Measurements from ENCODE around the gene NCAPG. TPM values are rescaled to one million over a fixed set of nuclear protein-coding genes. Genes with fewer than 3 reads are reported as not detected.

NCAPG gene
- total and polyA plus RNA-seq, 10 of the 15 experiments (the other 5 are each of a cell fraction or from before 2014, with no cell fraction given), result 17.3 to 93.9 (median 53.7) TPM

DNA sequence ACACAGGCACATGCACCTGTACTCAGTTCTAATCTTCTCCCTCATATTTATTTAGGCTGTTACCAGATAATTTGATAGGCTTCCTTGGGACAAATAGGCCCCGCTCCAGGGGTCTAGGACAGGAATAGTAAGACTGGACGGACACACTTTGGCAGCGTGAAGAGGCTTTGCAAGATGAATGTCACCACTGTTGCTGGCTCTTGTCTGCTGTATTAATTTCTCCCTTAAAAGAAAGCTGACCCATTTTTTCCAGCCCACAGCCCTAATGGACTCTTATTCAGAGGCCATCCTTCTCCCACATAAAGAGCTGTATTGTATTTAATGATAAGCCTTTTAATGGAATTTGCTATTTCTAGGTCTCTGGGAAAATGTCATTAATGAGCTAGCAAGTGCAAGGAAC lies 47.4 kb upstream of the NCAPG start:
- in situ Hi-C loops (cut with MboI) (no loop called here), intact Hi-C loops (cut with micrococcal nuclease; ENCODE audit: unreplicated experiment) (loop anchor here (5.0 kb wide), 2 partner anchors 44 to 829 kb away; no protein-coding TSS in a partner anchor)
- Histone ChIP-seq H2AFZ (ENCODE audit: control insufficient read depth, low read depth, low read length) (no peak overlapping the region), H3K9me3 (replicated peaks; ENCODE audit: control insufficient read depth, insufficient read depth, low read length) (no peaks in the 10 kb centered on the region; the same call in 2 of the 3 replicates), H4K20me1 (ENCODE audit: control insufficient read depth, insufficient read depth) (no peaks in the 10 kb centered on the region), H3K4me1 (ENCODE audit: control insufficient read depth, insufficient read depth, low read length) (no peaks in the 10 kb centered on the region), H3K27me3 (replicated peaks in 1 of 2; ENCODE audit: control insufficient read depth in 2 of 2, insufficient read depth in 2 of 2, low read length in 1 of 2) (no peaks in the 10 kb centered on the region), H3K79me2 (ENCODE audit: control insufficient read depth, insufficient read depth, low read length) (no peaks in the 10 kb centered on the region), H3K36me3 (ENCODE audit: control insufficient read depth in 2 of 2, insufficient read depth in 2 of 2, low read length in 1 of 2) (no peaks in the 10 kb centered on the region), H3K4me2 (ENCODE audit: control insufficient read depth, insufficient read depth) (no peak overlapping the region), H3K4me3 (no peak overlapping the region), H3K9ac (ENCODE audit: control insufficient read depth, insufficient read depth, low read length) (no peak overlapping the region), H3K27ac (ENCODE audit: control insufficient read depth, insufficient read depth) (no peak overlapping the region)
- ATAC-seq (no peak), DNase-seq (ENCODE audit: low read depth, low spot score) (no peak), FAIRE-seq (no peak)
- ChIA-PET POLR2A (no interaction called here), RAD21 (ENCODE audit: unreplicated experiment) (no interaction called here), SMC1A (ENCODE audit: uncharacterized antibody, unreplicated experiment) (interaction anchor here (1.0 to 1.2 kb wide), 2 partner anchors 42 to 46 kb away, joined by 3 to 5 read pairs; no protein-coding TSS in a partner anchor), CTCF (interaction anchor here (1.3 to 2.0 kb wide), 3 partner anchors 13 to 45 kb away, joined by 3 to 13 read pairs (median 5); no protein-coding TSS in a partner anchor)
- TF ChIP-seq HCFC1 (IDR thresholded peaks at IDR 0.05; ENCODE audit: low read length) (no peak), RBBP5 (conservative IDR thresholded peaks at IDR 0.05) (no peak), MEF2A (IDR thresholded peaks at IDR 0.05; ENCODE audit: insufficient read depth, low read depth, low read length) (no peak), ZNF24 (IDR thresholded peaks at IDR 0.05) (no peak), NBN (IDR thresholded peaks at IDR 0.05) (no peak), POLR2AphosphoS5 (IDR thresholded peaks at IDR 0.05; ENCODE audit: low read length) (no peak), ZNF207 (IDR thresholded peaks at IDR 0.05; ENCODE audit: borderline replicate concordance) (no peak), SUZ12 (IDR thresholded peaks at IDR 0.05; ENCODE audit: unreplicated experiment) (no peak)
- 51% methylated on average over 3 of the region's 3 CpGs for WGBS (ENCODE audit: insufficient coverage, insufficient replicate concordance, low lambda C conversion rate, missing lambda C conversion rate)
- BruUV-seq (replicated peaks), result no TSS peak

DNA sequence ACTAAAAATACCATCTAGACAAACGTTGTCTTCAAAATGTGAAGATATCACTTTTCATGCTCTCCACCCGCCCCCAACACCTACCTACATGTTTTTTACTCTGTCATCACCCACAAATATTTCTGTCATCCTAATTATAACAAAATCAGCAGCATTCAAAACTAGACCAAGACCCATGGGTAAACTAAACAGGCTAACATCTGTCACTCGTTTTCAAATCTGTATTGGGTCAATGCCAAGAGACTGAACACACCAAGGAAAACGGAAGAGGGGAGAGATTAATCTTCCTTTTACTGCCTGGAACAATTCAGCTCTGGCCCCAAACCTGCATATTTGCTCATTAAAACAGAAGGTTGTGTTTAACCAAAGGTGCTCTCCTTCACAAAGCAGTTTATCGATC lies 46.8 kb upstream of the NCAPG start:
- no peaks in the 10 kb centered on the region for H3K4me1 ChIP-seq (ENCODE audit: control insufficient read depth, insufficient read depth, low read length)
- in situ Hi-C loops (cut with MboI) (no loop called here), intact Hi-C loops (cut with micrococcal nuclease; ENCODE audit: unreplicated experiment) (loop anchor here (5.0 kb wide), 2 partner anchors 43 to 828 kb away; no protein-coding TSS in a partner anchor)
- CTCF ChIA-PET, result interaction anchor here (1.4 to 2.0 kb wide), 3 partner anchors 12 to 45 kb away, joined by 3 to 13 read pairs (median 3); no protein-coding TSS in a partner anchor
- no peak for ATAC-seq
- no peak overlapping the region for H3K9ac ChIP-seq (ENCODE audit: control insufficient read depth, insufficient read depth, low read length)
- WGBS (ENCODE audit: insufficient coverage, insufficient replicate concordance, low lambda C conversion rate, missing lambda C conversion rate), result 27% methylated on average over 5 of the region's 5 CpGs
- no peaks in the 10 kb centered on the region; the same call in 2 of the 3 replicates for H3K9me3 ChIP-seq (replicated peaks; ENCODE audit: control insufficient read depth, insufficient read depth, low read length)
- no peaks in the 10 kb centered on the region for H3K27me3 ChIP-seq (replicated peaks in 1 of 2; ENCODE audit: control insufficient read depth in 2 of 2, insufficient read depth in 2 of 2, low read length in 1 of 2)
- no peaks in the 10 kb centered on the region for H3K79me2 ChIP-seq (ENCODE audit: control insufficient read depth, insufficient read depth, low read length)
- no peak overlapping the region for H3K4me3 ChIP-seq
- H2AFZ ChIP-seq (ENCODE audit: control insufficient read depth, low read depth, low read length), result no peak overlapping the region
- RAD21 ChIA-PET (ENCODE audit: unreplicated experiment), result no interaction called here
- no peak overlapping the region for H3K27ac ChIP-seq (ENCODE audit: control insufficient read depth, insufficient read depth)
- BruUV-seq (replicated peaks), result no TSS peak
- no peak for FAIRE-seq
- no peak overlapping the region for H3K4me2 ChIP-seq (ENCODE audit: control insufficient read depth, insufficient read depth)
- no peaks in the 10 kb centered on the region for H4K20me1 ChIP-seq (ENCODE audit: control insufficient read depth, insufficient read depth)
- POLR2A ChIA-PET, result no interaction called here
- H3K36me3 ChIP-seq (ENCODE audit: control insufficient read depth in 2 of 2, insufficient read depth in 2 of 2, low read length in 1 of 2), result no peaks in the 10 kb centered on the region
- no peak for DNase-seq (ENCODE audit: low read depth, low spot score)
- SMC1A ChIA-PET (ENCODE audit: uncharacterized antibody, unreplicated experiment), result interaction anchor here (1.0 kb wide), 1 partner anchor 46 kb away, joined by 3 read pairs; no protein-coding TSS in a partner anchor
- TF ChIP-seq, protein P1, sequence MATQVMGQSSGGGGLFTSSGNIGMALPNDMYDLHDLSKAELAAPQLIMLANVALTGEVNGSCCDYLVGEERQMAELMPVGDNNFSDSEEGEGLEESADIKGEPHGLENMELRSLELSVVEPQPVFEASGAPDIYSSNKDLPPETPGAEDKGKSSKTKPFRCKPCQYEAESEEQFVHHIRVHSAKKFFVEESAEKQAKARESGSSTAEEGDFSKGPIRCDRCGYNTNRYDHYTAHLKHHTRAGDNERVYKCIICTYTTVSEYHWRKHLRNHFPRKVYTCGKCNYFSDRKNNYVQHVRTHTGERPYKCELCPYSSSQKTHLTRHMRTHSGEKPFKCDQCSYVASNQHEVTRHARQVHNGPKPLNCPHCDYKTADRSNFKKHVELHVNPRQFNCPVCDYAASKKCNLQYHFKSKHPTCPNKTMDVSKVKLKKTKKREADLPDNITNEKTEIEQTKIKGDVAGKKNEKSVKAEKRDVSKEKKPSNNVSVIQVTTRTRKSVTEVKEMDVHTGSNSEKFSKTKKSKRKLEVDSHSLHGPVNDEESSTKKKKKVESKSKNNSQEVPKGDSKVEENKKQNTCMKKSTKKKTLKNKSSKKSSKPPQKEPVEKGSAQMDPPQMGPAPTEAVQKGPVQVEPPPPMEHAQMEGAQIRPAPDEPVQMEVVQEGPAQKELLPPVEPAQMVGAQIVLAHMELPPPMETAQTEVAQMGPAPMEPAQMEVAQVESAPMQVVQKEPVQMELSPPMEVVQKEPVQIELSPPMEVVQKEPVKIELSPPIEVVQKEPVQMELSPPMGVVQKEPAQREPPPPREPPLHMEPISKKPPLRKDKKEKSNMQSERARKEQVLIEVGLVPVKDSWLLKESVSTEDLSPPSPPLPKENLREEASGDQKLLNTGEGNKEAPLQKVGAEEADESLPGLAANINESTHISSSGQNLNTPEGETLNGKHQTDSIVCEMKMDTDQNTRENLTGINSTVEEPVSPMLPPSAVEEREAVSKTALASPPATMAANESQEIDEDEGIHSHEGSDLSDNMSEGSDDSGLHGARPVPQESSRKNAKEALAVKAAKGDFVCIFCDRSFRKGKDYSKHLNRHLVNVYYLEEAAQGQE (IDR thresholded peaks at IDR 0.05; ENCODE audit: low read depth, low read length), result no peak
- TF ChIP-seq PML (IDR thresholded peaks at IDR 0.05; ENCODE audit: low read length), result no peak
- TF ChIP-seq BHLHE40 (IDR thresholded peaks at IDR 0.05; ENCODE audit: borderline replicate concordance in 1 of 2, low read depth in 2 of 2, low read length in 1 of 2), result no peak

Measured in GM12878 (cell line).